Activated CD8-positive, alpha-beta T cell treated with anti-CD3 and anti-CD28 coated beads for 36 hours (primary cell): ENCODE results near the gene ZNF536. TPM values are rescaled to one million over a fixed set of nuclear protein-coding genes. Genes with fewer than 3 reads are reported as not detected.

Experiments
- ATAC-seq: fragments of 200-7000 bp; cut with Tn5 transposase; one replicate; pipeline ENCODE4 v1.10.0; 2021; ENCODE audit warnings: mild to moderate bottlenecking, moderate library complexity
- CTCF ChIA-PET: fragments of 350-600 bp; sonication (Branson Sonifier 250); formaldehyde crosslinking; loops from one replicate; lab custom pipeline; 2021; ENCODE audit warnings: antibody characterized with exemption; lab: Charles Lee
- POLR2A ChIA-PET: fragments of 350-600 bp; sonication (Branson Sonifier 250); formaldehyde crosslinking; loops from one replicate; lab custom pipeline; 2021; ENCODE audit warnings: antibody characterized with exemption; lab: Charles Lee
- DNase-seq: peaks from one replicate; pipeline ENCODE4 v3.0.0-alpha.2; 2020
- H3K27ac Mint-ChIP-seq: one replicate; pipeline ENCODE4 v1.8.0; 2021; ENCODE audit warnings: mild to moderate bottlenecking, mixed read lengths
- H3K27me3 Mint-ChIP-seq: one replicate; pipeline ENCODE4 v1.8.0; 2021; ENCODE audit warnings: mixed read lengths
- H3K36me3 Mint-ChIP-seq: one replicate; pipeline ENCODE4 v1.8.0; 2021; ENCODE audit warnings: low read depth, mixed read lengths
- H3K4me1 Mint-ChIP-seq: one replicate; pipeline ENCODE4 v1.8.0; 2021; ENCODE audit warnings: low read depth, mixed read lengths
- H3K4me3 Mint-ChIP-seq: one replicate; pipeline ENCODE4 v1.8.0; 2021; ENCODE audit warnings: mild to moderate bottlenecking, moderate library complexity, mixed read lengths
- H3K9me3 Mint-ChIP-seq: one replicate; pipeline ENCODE4 v1.8.0; 2021; ENCODE audit warnings: mixed read lengths
- CTCF ChIP-seq: fragments of 200-600 bp; IDR thresholded peaks from one replicate; pipeline ENCODE4 v1.8.0; 2022; ENCODE audit warnings: antibody characterized with exemption, mild to moderate bottlenecking
- intact Hi-C: fragments of 100-400 bp; cut with micrococcal nuclease; formaldehyde crosslinking; loops from one replicate; pipeline ENCODE4 v1.10.0; 2022
- total RNA-seq, 2 experiments: library from RNA; stranded (reverse); gene quantifications; one replicate each; pipeline ENCODE4 v1.2.3, GENCODE V29; 2021

The ZNF536 gene
- total RNA-seq, 2 experiments from 2014 or later, result not detected

- Mint-ChIP-seq H3K4me1 (no peaks in the 10 kb centered on the region), H3K9me3 (no peaks in the 10 kb centered on the region), H3K4me3 (no peak overlapping the region), H3K36me3 (no peaks in the 10 kb centered on the region), H3K27me3 (peaks cover 26% of the 10 kb centered on the region), H3K27ac (no peak overlapping the region)
- ATAC-seq (no peak), DNase-seq (no peak)
- ChIA-PET POLR2A (no interaction called here), CTCF (no interaction called here)
- intact Hi-C loops, result no loop called here
- no peak for TF ChIP-seq CTCF
Observed at GRCh38 chr19:30375553-30376031, 3.4 kb downstream of the ZNF536 start.

- no peak overlapping the region for H3K27ac Mint-ChIP-seq
- CTCF ChIA-PET, result no interaction called here
- H3K9me3 Mint-ChIP-seq, result no peaks in the 10 kb centered on the region
- TF ChIP-seq CTCF, result no peak
- H3K27me3 Mint-ChIP-seq, result peaks cover 26% of the 10 kb centered on the region
- intact Hi-C loops, result no loop called here
- H3K4me1 Mint-ChIP-seq, result no peaks in the 10 kb centered on the region
- no peaks in the 10 kb centered on the region for H3K36me3 Mint-ChIP-seq
- ATAC-seq (no peak), DNase-seq (no peak)
- H3K4me3 Mint-ChIP-seq, result no peak overlapping the region
- POLR2A ChIA-PET, result no interaction called here
Observed at GRCh38 chr19:30376272-30376671, 4.1 kb downstream of the ZNF536 start.

GRCh38 chr19:30376826-30377425 is 4.7 kb downstream of the ZNF536 start:
- Mint-ChIP-seq H3K4me1 (no peaks in the 10 kb centered on the region), H3K4me3 (no peak overlapping the region), H3K9me3 (no peaks in the 10 kb centered on the region), H3K36me3 (no peaks in the 10 kb centered on the region), H3K27ac (no peak overlapping the region), H3K27me3 (peaks cover 25% of the 10 kb centered on the region)
- no peak for TF ChIP-seq CTCF
- intact Hi-C loops, result no loop called here
- DNase-seq (no peak), ATAC-seq (no peak)
- ChIA-PET POLR2A (no interaction called here), CTCF (no interaction called here)

- ChIA-PET POLR2A (no interaction called here), CTCF (no interaction called here)
- H3K36me3 Mint-ChIP-seq, result no peaks in the 10 kb centered on the region
- DNase-seq (no peak), ATAC-seq (no peak)
- intact Hi-C loops, result no loop called here
- no peaks in the 10 kb centered on the region for H3K9me3 Mint-ChIP-seq
- TF ChIP-seq CTCF, result no peak
- H3K4me1 Mint-ChIP-seq, result no peaks in the 10 kb centered on the region
- no peak overlapping the region for H3K4me3 Mint-ChIP-seq
- no peak overlapping the region for H3K27ac Mint-ChIP-seq
- H3K27me3 Mint-ChIP-seq, result peaks cover 21% of the 10 kb centered on the region
Observed at GRCh38 chr19:30378701-30379100, 6.5 kb downstream of the ZNF536 start.

GRCh38 chr19:30379841-30380610 is 7.8 kb downstream of the ZNF536 start:
- intact Hi-C loops, result no loop called here
- no peak for DNase-seq
- TF ChIP-seq CTCF, result no peak
- H3K9me3 Mint-ChIP-seq, result no peaks in the 10 kb centered on the region
- ATAC-seq, result no peak
- no peaks in the 10 kb centered on the region for H3K36me3 Mint-ChIP-seq
- peaks cover 20% of the 10 kb centered on the region for H3K27me3 Mint-ChIP-seq
- ChIA-PET CTCF (no interaction called here), POLR2A (interaction anchor here (0.6 kb wide), 1 partner anchor 258 kb away, joined by 3 read pairs; no protein-coding TSS in a partner anchor)
- no peak overlapping the region for H3K27ac Mint-ChIP-seq
- H3K4me1 Mint-ChIP-seq, result no peaks in the 10 kb centered on the region
- H3K4me3 Mint-ChIP-seq, result no peak overlapping the region
